Measurements from ENCODE around the gene SERPINA3.

- TF ChIP-seq POLR2A (IDR thresholded peaks at IDR 0.05; ENCODE audit: low read length), result no peak
- TF ChIP-seq GATA1 (IDR thresholded peaks at IDR 0.05; ENCODE audit: low read depth, low read length), result no peak
These were observed 26.1 kb downstream of the SERPINA3 start for GRCh38 chr14:94638339-94638738.
